ENCODE data around the gene ZNF19.

Gene ZNF19

GRCh38 chr16:71431176-71431575 lies 57.9 kb downstream of the ZNF19 start:
- TF ChIP-seq, protein P1, sequence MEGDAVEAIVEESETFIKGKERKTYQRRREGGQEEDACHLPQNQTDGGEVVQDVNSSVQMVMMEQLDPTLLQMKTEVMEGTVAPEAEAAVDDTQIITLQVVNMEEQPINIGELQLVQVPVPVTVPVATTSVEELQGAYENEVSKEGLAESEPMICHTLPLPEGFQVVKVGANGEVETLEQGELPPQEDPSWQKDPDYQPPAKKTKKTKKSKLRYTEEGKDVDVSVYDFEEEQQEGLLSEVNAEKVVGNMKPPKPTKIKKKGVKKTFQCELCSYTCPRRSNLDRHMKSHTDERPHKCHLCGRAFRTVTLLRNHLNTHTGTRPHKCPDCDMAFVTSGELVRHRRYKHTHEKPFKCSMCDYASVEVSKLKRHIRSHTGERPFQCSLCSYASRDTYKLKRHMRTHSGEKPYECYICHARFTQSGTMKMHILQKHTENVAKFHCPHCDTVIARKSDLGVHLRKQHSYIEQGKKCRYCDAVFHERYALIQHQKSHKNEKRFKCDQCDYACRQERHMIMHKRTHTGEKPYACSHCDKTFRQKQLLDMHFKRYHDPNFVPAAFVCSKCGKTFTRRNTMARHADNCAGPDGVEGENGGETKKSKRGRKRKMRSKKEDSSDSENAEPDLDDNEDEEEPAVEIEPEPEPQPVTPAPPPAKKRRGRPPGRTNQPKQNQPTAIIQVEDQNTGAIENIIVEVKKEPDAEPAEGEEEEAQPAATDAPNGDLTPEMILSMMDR (IDR thresholded peaks at IDR 0.05; ENCODE audit: poor library complexity, severe bottlenecking): no peak
- peaks cover 6% of the 10 kb centered on the region for H3K9me3 ChIP-seq (ENCODE audit: severe bottlenecking)
- ATAC-seq (ENCODE audit: low read depth): no peak

GRCh38 chr16:71430744-71431143 lies 58.4 kb downstream of the ZNF19 start:
- H3K4me1 ChIP-seq (ENCODE audit: insufficient read depth, poor library complexity, severe bottlenecking): no peaks in the 10 kb centered on the region

More at GRCh38 chr16:71431176-71431575, 57.9 kb downstream of the ZNF19 start:
- DNase-seq (ENCODE audit: low spot score): no peak
- Histone ChIP-seq H3K27ac (ENCODE audit: poor library complexity, severe bottlenecking) (no peak overlapping the region), H3K27me3 (ENCODE audit: insufficient read depth, poor library complexity, severe bottlenecking) (no peaks in the 10 kb centered on the region), H3K4me3 (ENCODE audit: severe bottlenecking) (no peak overlapping the region), H3K4me1 (ENCODE audit: insufficient read depth, poor library complexity, severe bottlenecking) (no peaks in the 10 kb centered on the region), H3K36me3 (ENCODE audit: low read depth) (no peaks in the 10 kb centered on the region)

DNA sequence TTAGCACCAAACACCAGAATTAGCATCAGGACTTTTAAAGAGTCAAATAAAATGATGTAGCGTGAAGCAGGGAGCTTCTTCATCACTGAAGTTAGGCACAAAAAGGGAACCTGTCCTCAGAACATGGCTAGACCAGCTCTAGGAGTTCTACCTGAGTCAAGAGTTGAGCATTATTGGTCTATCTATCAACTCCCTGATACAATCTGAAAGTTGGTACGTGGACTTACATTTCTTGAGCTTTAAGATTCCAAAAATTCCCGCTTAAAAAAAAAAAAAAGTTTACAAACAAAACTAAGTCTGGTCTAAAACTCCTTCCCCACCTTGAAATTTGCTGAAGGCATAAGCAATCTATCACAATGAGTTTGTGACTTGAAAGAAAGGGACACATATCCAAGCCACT lies 59.5 kb downstream of the ZNF19 start:
- Histone ChIP-seq H3K27ac (ENCODE audit: poor library complexity, severe bottlenecking) (no peak overlapping the region), H3K27me3 (ENCODE audit: insufficient read depth, poor library complexity, severe bottlenecking) (peaks cover 7% of the 10 kb centered on the region), H3K36me3 (ENCODE audit: low read depth) (no peaks in the 10 kb centered on the region), H3K9me3 (ENCODE audit: severe bottlenecking) (peaks cover 6% of the 10 kb centered on the region), H3K4me3 (ENCODE audit: severe bottlenecking) (no peak overlapping the region), H3K4me1 (ENCODE audit: insufficient read depth, poor library complexity, severe bottlenecking) (no peaks in the 10 kb centered on the region)
- ATAC-seq (ENCODE audit: low read depth) (no peak), DNase-seq (ENCODE audit: low spot score) (no peak)
- TF ChIP-seq, protein P1 (IDR thresholded peaks at IDR 0.05; ENCODE audit: poor library complexity, severe bottlenecking): no peak

More at GRCh38 chr16:71430744-71431143, 58.4 kb downstream of the ZNF19 start:
- Histone ChIP-seq H3K27ac (ENCODE audit: poor library complexity, severe bottlenecking) (no peak overlapping the region), H3K36me3 (ENCODE audit: low read depth) (no peaks in the 10 kb centered on the region), H3K27me3 (ENCODE audit: insufficient read depth, poor library complexity, severe bottlenecking) (peaks cover 1% of the 10 kb centered on the region), H3K9me3 (ENCODE audit: severe bottlenecking) (peaks cover 6% of the 10 kb centered on the region), H3K4me3 (ENCODE audit: severe bottlenecking) (no peak overlapping the region)
- DNase-seq (ENCODE audit: low spot score) (no peak), ATAC-seq (ENCODE audit: low read depth) (no peak)
- TF ChIP-seq, protein P1 (IDR thresholded peaks at IDR 0.05; ENCODE audit: poor library complexity, severe bottlenecking): no peak

- Histone ChIP-seq H3K27ac (ENCODE audit: poor library complexity, severe bottlenecking) (no peak overlapping the region), H3K4me3 (ENCODE audit: severe bottlenecking) (no peak overlapping the region), H3K9me3 (ENCODE audit: severe bottlenecking) (peaks cover 6% of the 10 kb centered on the region), H3K27me3 (ENCODE audit: insufficient read depth, poor library complexity, severe bottlenecking) (peaks cover 7% of the 10 kb centered on the region), H3K4me1 (ENCODE audit: insufficient read depth, poor library complexity, severe bottlenecking) (no peaks in the 10 kb centered on the region), H3K36me3 (ENCODE audit: low read depth) (no peaks in the 10 kb centered on the region)
- TF ChIP-seq, protein P1 (IDR thresholded peaks at IDR 0.05; ENCODE audit: poor library complexity, severe bottlenecking): no peak
- no peak for ATAC-seq (ENCODE audit: low read depth)
- DNase-seq (ENCODE audit: low spot score): no peak
These were observed 60.2 kb downstream of the ZNF19 start for GRCh38 chr16:71428883-71429282.

DNA sequence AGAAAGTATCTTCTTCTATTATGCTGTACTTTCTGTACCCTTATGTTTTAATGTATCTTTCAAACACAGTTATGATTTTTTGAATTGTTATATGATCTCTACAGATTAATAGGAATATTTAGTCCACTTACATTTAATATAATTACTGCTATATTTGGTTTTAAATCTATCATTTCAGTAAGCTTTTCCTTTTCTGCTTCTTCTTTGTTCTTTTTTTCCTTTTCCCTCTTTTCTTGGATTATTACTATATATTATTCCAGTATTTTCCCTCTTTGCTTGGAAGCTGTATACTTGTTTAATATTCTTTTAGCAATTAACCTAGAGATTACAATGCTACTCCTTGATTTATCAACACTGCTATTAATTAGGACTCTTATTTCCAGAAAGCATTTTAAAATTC lies 60.7 kb downstream of the ZNF19 start:
- ATAC-seq (ENCODE audit: low read depth): no peak
- TF ChIP-seq, protein P1 (IDR thresholded peaks at IDR 0.05; ENCODE audit: poor library complexity, severe bottlenecking): no peak
- Histone ChIP-seq H3K27me3 (ENCODE audit: insufficient read depth, poor library complexity, severe bottlenecking) (peaks cover 7% of the 10 kb centered on the region), H3K9me3 (ENCODE audit: severe bottlenecking) (peaks cover 6% of the 10 kb centered on the region), H3K36me3 (ENCODE audit: low read depth) (no peaks in the 10 kb centered on the region), H3K27ac (ENCODE audit: poor library complexity, severe bottlenecking) (no peak overlapping the region), H3K4me1 (ENCODE audit: insufficient read depth, poor library complexity, severe bottlenecking) (no peaks in the 10 kb centered on the region), H3K4me3 (ENCODE audit: severe bottlenecking) (no peak overlapping the region)
- DNase-seq (ENCODE audit: low spot score): no peak

Data from RWPE2 (cell line).